ENCODE measurements around the gene SMPX.

SMPX gene

DNA sequence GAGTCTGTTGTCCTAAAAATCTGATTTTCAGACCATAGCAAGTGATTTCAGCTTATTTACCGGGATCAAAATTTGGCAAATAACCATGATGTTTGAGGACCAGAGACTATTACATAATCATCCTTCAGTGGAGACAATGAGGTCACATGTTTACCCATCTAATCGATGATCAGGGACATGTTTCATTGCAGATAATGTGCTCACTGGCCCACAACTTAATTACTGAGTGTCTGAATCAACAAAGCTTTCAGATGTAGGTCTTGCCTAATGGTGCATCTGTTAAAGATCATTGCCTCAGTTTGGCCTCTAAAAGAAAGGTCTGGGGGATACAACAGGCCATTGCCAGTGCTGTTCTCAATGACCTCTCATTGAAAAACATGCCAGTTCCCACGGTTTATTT, 56.9 kb downstream of the SMPX start:
- Histone ChIP-seq H3K27me3 (ENCODE audit: control insufficient read depth in 2 of 2, insufficient read depth in 2 of 2, low read length in 2 of 2) (peaks cover 0 to 3% of the 10 kb centered on the region in 2 donors), H3K4me3 (ENCODE audit: low read length in 2 of 2) (no peak overlapping the region), H3K27ac (ENCODE audit: low read depth in 2 of 2, low read length in 2 of 2) (no peak overlapping the region), H3K9me3 (ENCODE audit: control insufficient read depth in 2 of 2, low read length in 2 of 2) (no peaks in the 10 kb centered on the region), H3K9ac (ENCODE audit: low read depth in 1 of 2, low read length in 2 of 2) (no peak overlapping the region), H3K36me3 (ENCODE audit: control insufficient read depth in 2 of 2, insufficient read depth in 2 of 2, low read length in 2 of 2) (no peaks in the 10 kb centered on the region), H3K4me1 (ENCODE audit: control insufficient read depth in 2 of 2, insufficient read depth in 2 of 2, low read length in 2 of 2) (no peaks in the 10 kb centered on the region)

DNA sequence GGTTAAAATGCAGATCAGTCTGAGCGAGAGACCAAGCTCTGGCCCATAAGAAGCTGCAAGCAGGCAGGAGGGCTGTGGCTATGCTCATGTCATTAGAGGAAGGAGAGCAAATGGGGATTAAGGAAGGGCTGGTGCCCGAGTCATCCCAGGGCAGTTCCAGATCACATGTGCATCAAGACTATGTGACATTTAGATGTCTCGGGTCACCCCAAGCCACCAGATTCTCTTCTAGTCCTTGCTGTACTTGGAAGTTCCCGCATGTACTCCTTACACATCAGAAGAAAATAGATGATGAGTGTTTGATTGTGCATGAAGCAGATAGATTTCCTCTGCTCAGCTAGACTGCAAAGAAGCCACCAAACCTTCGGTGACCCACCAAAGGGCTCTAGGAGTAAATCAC, 57.6 kb downstream of the SMPX start:
- Histone ChIP-seq H3K27ac (ENCODE audit: low read depth in 2 of 2, low read length in 2 of 2) (no peak overlapping the region), H3K9me3 (ENCODE audit: control insufficient read depth in 2 of 2, low read length in 2 of 2) (no peaks in the 10 kb centered on the region)

DNA sequence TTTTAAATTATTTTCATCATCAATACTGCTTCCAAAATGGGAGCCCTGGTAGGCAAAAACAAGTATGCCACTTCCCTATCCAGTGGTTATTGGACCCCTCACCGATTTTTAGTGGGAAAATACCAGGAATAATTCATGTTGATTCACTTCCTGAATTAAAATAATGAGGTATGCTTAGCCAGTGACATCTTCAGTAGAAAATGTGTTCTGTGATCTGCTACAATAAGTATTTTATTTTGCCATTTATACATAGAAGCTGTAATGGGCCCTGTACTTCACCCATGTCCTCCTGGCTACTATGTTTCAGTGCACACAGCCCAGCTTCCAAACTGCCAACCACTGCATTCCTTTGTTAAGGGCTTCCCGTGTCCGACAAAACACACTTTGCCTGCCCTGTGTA, 58.8 kb downstream of the SMPX start:
- Histone ChIP-seq H3K36me3 (ENCODE audit: control insufficient read depth in 2 of 2, insufficient read depth in 2 of 2, low read length in 2 of 2) (no peaks in the 10 kb centered on the region), H3K27ac (ENCODE audit: low read depth in 2 of 2, low read length in 2 of 2) (no peak overlapping the region), H3K4me3 (ENCODE audit: low read length in 2 of 2) (no peak overlapping the region), H3K4me1 (ENCODE audit: control insufficient read depth in 2 of 2, insufficient read depth in 2 of 2, low read length in 2 of 2) (no peaks in the 10 kb centered on the region), H3K9me3 (ENCODE audit: control insufficient read depth in 2 of 2, low read length in 2 of 2) (no peaks in the 10 kb centered on the region), H3K27me3 (ENCODE audit: control insufficient read depth in 2 of 2, insufficient read depth in 2 of 2, low read length in 2 of 2) (peaks cover 0 to 3% of the 10 kb centered on the region in 2 donors), H3K9ac (ENCODE audit: low read depth in 1 of 2, low read length in 2 of 2) (no peak overlapping the region)

More for the DNA sequence above, 57.6 kb downstream of the SMPX start:
- H3K36me3 ChIP-seq (ENCODE audit: control insufficient read depth in 2 of 2, insufficient read depth in 2 of 2, low read length in 2 of 2): no peaks in the 10 kb centered on the region
- H3K27me3 ChIP-seq (ENCODE audit: control insufficient read depth in 2 of 2, insufficient read depth in 2 of 2, low read length in 2 of 2): peaks cover 0 to 3% of the 10 kb centered on the region in 2 donors
- H3K4me1 ChIP-seq (ENCODE audit: control insufficient read depth in 2 of 2, insufficient read depth in 2 of 2, low read length in 2 of 2): no peaks in the 10 kb centered on the region
- H3K4me3 ChIP-seq (ENCODE audit: low read length in 2 of 2): no peak overlapping the region
- no peak overlapping the region for H3K9ac ChIP-seq (ENCODE audit: low read depth in 1 of 2, low read length in 2 of 2)

DNA sequence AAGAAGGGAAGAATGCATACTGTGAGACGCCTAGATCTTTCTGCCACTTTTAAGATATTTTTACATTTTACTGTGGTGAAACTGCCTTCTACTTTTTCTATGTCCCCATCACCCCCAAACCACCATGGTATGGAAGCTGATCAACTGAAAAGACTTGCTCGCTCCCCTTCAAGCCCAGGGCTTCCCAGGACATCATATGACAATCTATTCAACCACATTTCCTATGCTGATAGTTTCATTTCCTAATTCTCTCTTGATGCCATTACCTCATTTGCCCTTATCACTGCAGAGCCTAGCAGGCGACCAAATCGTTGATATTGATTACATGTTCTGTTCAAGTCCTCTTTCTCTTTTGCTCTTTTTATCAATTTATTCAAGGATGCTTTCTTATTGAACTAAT, 59.6 kb downstream of the SMPX start:
- Histone ChIP-seq H3K4me1 (ENCODE audit: control insufficient read depth in 2 of 2, insufficient read depth in 2 of 2, low read length in 2 of 2) (no peaks in the 10 kb centered on the region), H3K27ac (ENCODE audit: low read depth in 2 of 2, low read length in 2 of 2) (no peak overlapping the region), H3K9ac (ENCODE audit: low read depth in 1 of 2, low read length in 2 of 2) (no peak overlapping the region), H3K9me3 (ENCODE audit: control insufficient read depth in 2 of 2, low read length in 2 of 2) (no peaks in the 10 kb centered on the region), H3K4me3 (ENCODE audit: low read length in 2 of 2) (no peak overlapping the region), H3K36me3 (ENCODE audit: control insufficient read depth in 2 of 2, insufficient read depth in 2 of 2, low read length in 2 of 2) (no peaks in the 10 kb centered on the region), H3K27me3 (ENCODE audit: control insufficient read depth in 2 of 2, insufficient read depth in 2 of 2, low read length in 2 of 2) (peaks cover 0 to 3% of the 10 kb centered on the region in 2 donors)

DNA sequence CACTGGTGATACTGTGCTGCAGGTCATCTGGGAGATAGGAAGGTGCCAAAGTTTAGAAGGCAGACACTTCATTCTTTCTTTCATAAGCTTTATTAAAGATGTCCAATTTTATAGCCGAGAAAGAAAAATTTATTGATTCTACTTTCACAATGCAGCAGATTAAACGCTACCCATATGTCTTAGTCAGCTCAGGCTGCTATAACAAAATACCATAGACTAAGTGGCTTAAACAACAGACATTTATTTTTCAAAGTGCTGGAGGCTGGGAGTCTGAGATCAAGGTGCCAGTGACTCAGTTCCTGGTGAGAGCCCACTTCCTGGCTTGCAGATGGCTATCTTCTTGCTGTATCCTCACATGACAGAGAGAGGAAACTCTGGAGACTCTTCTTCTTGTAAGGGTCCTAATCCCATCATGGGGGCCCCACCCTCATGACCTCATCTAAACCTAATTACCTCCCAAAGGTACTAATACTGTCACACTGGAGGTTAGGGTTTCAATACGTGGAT, 66.4 kb downstream of the SMPX start:
- Histone ChIP-seq H3K4me3 (ENCODE audit: low read length in 2 of 2) (no peak overlapping the region), H3K27me3 (ENCODE audit: control insufficient read depth in 2 of 2, insufficient read depth in 2 of 2, low read length in 2 of 2) (no peaks in the 10 kb centered on the region), H3K9me3 (ENCODE audit: control insufficient read depth in 2 of 2, low read length in 2 of 2) (no peaks in the 10 kb centered on the region), H3K27ac (ENCODE audit: low read depth in 2 of 2, low read length in 2 of 2) (no peak overlapping the region), H3K4me1 (ENCODE audit: control insufficient read depth in 2 of 2, insufficient read depth in 2 of 2, low read length in 2 of 2) (no peaks in the 10 kb centered on the region), H3K9ac (ENCODE audit: low read depth in 1 of 2, low read length in 2 of 2) (no peak overlapping the region), H3K36me3 (ENCODE audit: control insufficient read depth in 2 of 2, insufficient read depth in 2 of 2, low read length in 2 of 2) (no peaks in the 10 kb centered on the region)

DNA sequence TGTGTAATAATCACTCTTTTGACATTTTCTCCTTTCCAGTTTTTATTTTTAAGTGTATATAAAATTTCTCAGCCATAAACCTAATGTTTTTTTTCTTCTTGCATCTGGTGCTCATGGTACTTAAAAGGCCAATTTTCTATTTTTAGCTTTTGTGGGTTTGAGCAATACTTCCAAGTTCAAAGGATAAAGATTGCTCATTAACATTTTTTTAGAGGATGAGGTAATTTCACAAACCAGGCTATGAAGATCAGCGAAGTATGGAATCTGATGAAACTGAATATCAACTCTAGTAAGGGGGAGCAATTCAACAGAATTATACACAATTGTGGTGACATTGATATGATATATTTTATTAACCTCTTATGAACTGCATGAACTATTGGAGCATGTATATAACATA, 74.0 kb downstream of the SMPX start:
- no peak overlapping the region for H3K4me3 ChIP-seq (ENCODE audit: low read length in 2 of 2)
- no peaks in the 10 kb centered on the region for H3K9me3 ChIP-seq (ENCODE audit: control insufficient read depth in 2 of 2, low read length in 2 of 2)
- H3K4me1 ChIP-seq (ENCODE audit: control insufficient read depth in 2 of 2, insufficient read depth in 2 of 2, low read length in 2 of 2): no peaks in the 10 kb centered on the region
- no peaks in the 10 kb centered on the region for H3K36me3 ChIP-seq (ENCODE audit: control insufficient read depth in 2 of 2, insufficient read depth in 2 of 2, low read length in 2 of 2)
- H3K27me3 ChIP-seq (ENCODE audit: control insufficient read depth in 2 of 2, insufficient read depth in 2 of 2, low read length in 2 of 2): no peaks in the 10 kb centered on the region
- H3K27ac ChIP-seq (ENCODE audit: low read depth in 2 of 2, low read length in 2 of 2): no peak overlapping the region
- no peak overlapping the region for H3K9ac ChIP-seq (ENCODE audit: low read depth in 1 of 2, low read length in 2 of 2)

DNA sequence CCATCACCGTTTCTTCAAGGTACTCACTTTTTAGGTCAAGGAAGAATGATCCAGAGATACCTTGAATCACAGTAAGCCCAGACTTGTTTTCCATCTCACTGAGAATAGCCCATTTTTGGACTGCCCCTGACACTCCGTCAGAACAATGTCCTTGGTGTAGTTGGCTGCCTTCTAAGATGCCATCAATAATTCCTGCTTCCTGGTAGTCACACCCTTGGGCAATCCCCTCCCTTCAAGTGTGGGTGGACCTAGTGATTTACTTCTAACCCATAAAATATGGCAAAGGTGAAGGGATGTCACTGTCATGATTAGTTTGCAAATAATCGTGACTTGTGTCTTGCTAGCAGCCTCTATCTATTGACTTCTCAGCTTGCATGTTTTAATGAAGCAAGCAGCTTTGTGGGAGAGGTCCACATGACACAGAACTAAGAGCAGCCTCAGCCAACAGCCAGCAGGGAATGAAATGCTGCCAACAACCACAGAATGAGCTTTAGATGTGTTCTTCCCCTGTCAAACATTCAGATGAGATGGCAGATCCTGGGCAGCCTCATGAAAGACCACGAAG, 79.8 kb downstream of the SMPX start:
- no peak overlapping the region for H3K4me3 ChIP-seq (ENCODE audit: low read length in 2 of 2)
- H3K4me1 ChIP-seq (ENCODE audit: control insufficient read depth in 2 of 2, insufficient read depth in 2 of 2, low read length in 2 of 2): no peaks in the 10 kb centered on the region
- no peak overlapping the region for H3K9ac ChIP-seq (ENCODE audit: low read depth in 1 of 2, low read length in 2 of 2)
- H3K27me3 ChIP-seq (ENCODE audit: control insufficient read depth in 2 of 2, insufficient read depth in 2 of 2, low read length in 2 of 2): peaks cover 0 to 3% of the 10 kb centered on the region in 2 donors
- no peaks in the 10 kb centered on the region for H3K9me3 ChIP-seq (ENCODE audit: control insufficient read depth in 2 of 2, low read length in 2 of 2)
- H3K27ac ChIP-seq (ENCODE audit: low read depth in 2 of 2, low read length in 2 of 2): no peak overlapping the region
- H3K36me3 ChIP-seq (ENCODE audit: control insufficient read depth in 2 of 2, insufficient read depth in 2 of 2, low read length in 2 of 2): no peaks in the 10 kb centered on the region

- no peaks in the 10 kb centered on the region for H3K9me3 ChIP-seq (ENCODE audit: control insufficient read depth in 2 of 2, low read length in 2 of 2)
- H3K4me1 ChIP-seq (ENCODE audit: control insufficient read depth in 2 of 2, insufficient read depth in 2 of 2, low read length in 2 of 2): no peaks in the 10 kb centered on the region
- no peak overlapping the region for H3K9ac ChIP-seq (ENCODE audit: low read depth in 1 of 2, low read length in 2 of 2)
- no peak overlapping the region for H3K27ac ChIP-seq (ENCODE audit: low read depth in 2 of 2, low read length in 2 of 2)
- no peak overlapping the region for H3K4me3 ChIP-seq (ENCODE audit: low read length in 2 of 2)
- H3K27me3 ChIP-seq (ENCODE audit: control insufficient read depth in 2 of 2, insufficient read depth in 2 of 2, low read length in 2 of 2): peaks cover 0 to 3% of the 10 kb centered on the region in 2 donors
- H3K36me3 ChIP-seq (ENCODE audit: control insufficient read depth in 2 of 2, insufficient read depth in 2 of 2, low read length in 2 of 2): no peaks in the 10 kb centered on the region
Observed at GRCh38 chrX:21675931-21676330, 82.0 kb downstream of the SMPX start.

DNA sequence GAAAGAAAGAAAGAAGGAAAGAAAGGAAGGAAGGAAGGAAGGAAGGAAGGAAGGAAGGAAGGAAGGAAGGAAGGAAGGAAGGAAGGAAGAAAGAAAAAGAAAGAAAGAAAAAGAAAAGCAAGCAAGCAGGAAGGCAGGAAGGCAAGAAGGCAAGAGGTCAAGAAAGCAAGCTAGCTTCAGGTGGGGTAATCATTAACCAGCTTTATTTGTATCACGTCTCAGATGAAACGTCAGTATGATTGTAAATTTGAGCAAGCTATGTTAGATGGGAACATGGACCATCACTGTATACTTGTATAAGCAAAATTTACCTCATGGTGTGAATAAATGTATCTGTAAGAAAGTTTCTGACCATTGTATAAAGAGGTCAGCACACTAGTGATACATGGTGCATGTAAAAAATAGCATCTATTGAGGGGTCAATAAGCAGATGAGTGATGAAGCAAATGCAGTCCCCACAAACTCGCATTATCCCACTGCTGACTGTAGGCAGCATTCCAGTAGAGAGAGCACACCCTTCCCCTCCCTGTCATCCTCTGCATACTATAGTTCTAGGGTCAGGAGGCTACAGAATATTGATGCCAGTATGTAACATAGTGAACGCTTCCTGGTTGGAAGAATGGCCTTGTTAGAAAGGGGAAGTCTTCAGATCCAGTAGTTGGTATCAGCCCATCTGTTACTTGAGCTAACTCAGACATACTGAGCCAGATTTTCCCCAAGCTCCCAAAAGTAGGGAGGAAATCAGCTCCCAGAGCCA, 83.3 kb downstream of the SMPX start:
- no peaks in the 10 kb centered on the region for H3K4me1 ChIP-seq (ENCODE audit: control insufficient read depth in 2 of 2, insufficient read depth in 2 of 2, low read length in 2 of 2)
- no peak overlapping the region for H3K4me3 ChIP-seq (ENCODE audit: low read length in 2 of 2)
- no peaks in the 10 kb centered on the region for H3K9me3 ChIP-seq (ENCODE audit: control insufficient read depth in 2 of 2, low read length in 2 of 2)
- no peak overlapping the region for H3K9ac ChIP-seq (ENCODE audit: low read depth in 1 of 2, low read length in 2 of 2)
- peaks cover 0 to 3% of the 10 kb centered on the region in 2 donors for H3K27me3 ChIP-seq (ENCODE audit: control insufficient read depth in 2 of 2, insufficient read depth in 2 of 2, low read length in 2 of 2)
- no peak overlapping the region for H3K27ac ChIP-seq (ENCODE audit: low read depth in 2 of 2, low read length in 2 of 2)
- no peaks in the 10 kb centered on the region for H3K36me3 ChIP-seq (ENCODE audit: control insufficient read depth in 2 of 2, insufficient read depth in 2 of 2, low read length in 2 of 2)

GRCh38 chrX:21666679-21667078, 91.2 kb downstream of the SMPX start:
- no peaks in the 10 kb centered on the region for H3K9me3 ChIP-seq (ENCODE audit: control insufficient read depth in 2 of 2, low read length in 2 of 2)
- no peaks in the 10 kb centered on the region for H3K36me3 ChIP-seq (ENCODE audit: control insufficient read depth in 2 of 2, insufficient read depth in 2 of 2, low read length in 2 of 2)
- H3K27ac ChIP-seq (ENCODE audit: low read depth in 2 of 2, low read length in 2 of 2): no peak overlapping the region
- peaks cover 0 to 4% of the 10 kb centered on the region in 2 donors for H3K27me3 ChIP-seq (ENCODE audit: control insufficient read depth in 2 of 2, insufficient read depth in 2 of 2, low read length in 2 of 2)
- no peak overlapping the region for H3K4me3 ChIP-seq (ENCODE audit: low read length in 2 of 2)
- H3K4me1 ChIP-seq (ENCODE audit: control insufficient read depth in 2 of 2, insufficient read depth in 2 of 2, low read length in 2 of 2): no peaks in the 10 kb centered on the region
- H3K9ac ChIP-seq (ENCODE audit: low read depth in 1 of 2, low read length in 2 of 2): no peak overlapping the region
